ENCODE results near the gene SLC13A3.

The SLC13A3 gene

GRCh38 chr20:46651091-46651962 is at the start of gene SLC13A3:
TSS of gene SLC13A3 (minus strand) at chr20:46651459. CDS start at chr20:46651421, 38 bp downstream.
- no peak for DNase-seq (ENCODE audit: low spot score)

GRCh38 chr20:46701057-46701456 is 49.8 kb upstream of the SLC13A3 start:
- no peak for DNase-seq (ENCODE audit: low spot score)

- DNase-seq (ENCODE audit: low spot score) = no peak
Observed at GRCh38 chr20:46700481-46700880, 49.2 kb upstream of the SLC13A3 start.

- no peak for DNase-seq (ENCODE audit: low spot score)
Observed at GRCh38 chr20:46699651-46700359, 48.5 kb upstream of the SLC13A3 start.

GRCh38 chr20:46698788-46699187 is 47.5 kb upstream of the SLC13A3 start:
- no peak for DNase-seq (ENCODE audit: low spot score)

GRCh38 chr20:46696791-46697279 is 45.6 kb upstream of the SLC13A3 start:
- DNase-seq (ENCODE audit: low spot score) = no peak

- no peak for DNase-seq (ENCODE audit: low spot score)
Observed at GRCh38 chr20:46695892-46696291, 44.6 kb upstream of the SLC13A3 start.

- peak; percentile 21 for DNase-seq (ENCODE audit: low spot score)
Observed at GRCh38 chr20:46694484-46694883, 43.2 kb upstream of the SLC13A3 start.

GRCh38 chr20:46691196-46691595 is 39.9 kb upstream of the SLC13A3 start:
- no peak for DNase-seq (ENCODE audit: low spot score)

GRCh38 chr20:46690219-46691106 is 39.2 kb upstream of the SLC13A3 start:
- no peak for DNase-seq (ENCODE audit: low spot score)

GRCh38 chr20:46689754-46690085 is 38.5 kb upstream of the SLC13A3 start:
- DNase-seq (ENCODE audit: low spot score) = no peak

- DNase-seq (ENCODE audit: low spot score) = peak; percentile 98
Observed at GRCh38 chr20:46689082-46689753, 38.0 kb upstream of the SLC13A3 start, which contains the start of gene TP53RK. TSS of gene TP53RK (minus strand) at chr20:46689444. CDS start at chr20:46689414, 30 bp downstream.

- DNase-seq (ENCODE audit: low spot score) = no peak
Observed at GRCh38 chr20:46688151-46689081, 37.2 kb upstream of the SLC13A3 start.

- no peak for DNase-seq (ENCODE audit: low spot score)
Observed at GRCh38 chr20:46683939-46684750, 32.9 kb upstream of the SLC13A3 start.

- no peak for DNase-seq (ENCODE audit: low spot score)
Observed at GRCh38 chr20:46683668-46683938, 32.3 kb upstream of the SLC13A3 start.

GRCh38 chr20:46683011-46683667 is 31.9 kb upstream of the SLC13A3 start:
- no peak for DNase-seq (ENCODE audit: low spot score)

GRCh38 chr20:46682063-46682821 is 31.0 kb upstream of the SLC13A3 start:
- no peak for DNase-seq (ENCODE audit: low spot score)

Measured in CD4-positive, alpha-beta T cell treated with Interleukin-15 for 4 hours (primary cell).